Sigmoid colon (tissue), 7 donors: Measurements from ENCODE around the gene ATP23. TPM values are rescaled to one million over a fixed set of nuclear protein-coding genes. Genes with fewer than 3 reads are reported as not detected.

Experiments used
- DNase-seq: peaks from one replicate; pipeline ENCODE4 v3.0.0-alpha.2; 2019
- H3K27ac ChIP-seq, 4 donors: fragments of 200-600 bp; sonication (generic); one replicate each; pipeline ENCODE4 v1.5.1; 2016 to 2019; ENCODE audit warnings: mild to moderate bottlenecking in 1 of 4
- H3K27me3 ChIP-seq, 3 donors: fragments of 200-600 bp; sonication (generic); one replicate each; pipeline ENCODE4 v1.5.1; 2019; ENCODE audit warnings: mild to moderate bottlenecking in 1 of 3
- H3K36me3 ChIP-seq, 4 donors: fragments of 200-600 bp; sonication (generic); one replicate each; pipeline ENCODE4 v1.5.1; 2016 to 2019
- H3K4me1 ChIP-seq, 4 donors: fragments of 200-600 bp; sonication (generic); one replicate each; pipeline ENCODE4 v1.5.1; 2017 to 2019
- H3K4me3 ChIP-seq, 4 donors: fragments of 200-600 bp; sonication (generic); one replicate each; pipeline ENCODE4 v1.5.1; 2017 to 2019; ENCODE audit warnings: mild to moderate bottlenecking in 2 of 4, moderate library complexity in 1 of 4
- H3K9me3 ChIP-seq, 4 donors: fragments of 200-600 bp in 3 of 4; sonication (generic) in 3 of 4; one replicate each; pipeline versions ENCODE4 v1.5.1 to v1.6.1; 2013 to 2019
- CTCF ChIP-seq, 4 experiments: fragments of 450-650 bp in 3 of 4; fragments of 200-600 bp in 1 of 4; IDR thresholded peaks; one replicate each; pipeline ENCODE4 v1.5.1; 2016 to 2019; ENCODE audit warnings: antibody characterized with exemption in 4 of 4, mild to moderate bottlenecking in 3 of 4, moderate library complexity in 2 of 4
- EP300 ChIP-seq, 4 donors: sonication (generic); formaldehyde crosslinking; IDR thresholded peaks; one replicate each; pipeline ENCODE4 v1.6.1; 2017; ENCODE audit warnings: antibody characterized with exemption in 4 of 4
- POLR2A ChIP-seq, 2 donors: fragments of 450-650 bp; IDR thresholded peaks; one replicate each; pipeline ENCODE4 v1.6.1; 2016; ENCODE audit warnings: antibody characterized with exemption in 2 of 2, mild to moderate bottlenecking in 2 of 2, moderate library complexity in 2 of 2
- POLR2AphosphoS5 ChIP-seq, 4 donors: sonication (generic); formaldehyde crosslinking; IDR thresholded peaks; one replicate each; pipeline ENCODE4 v1.6.1; 2017; ENCODE audit warnings: antibody characterized with exemption in 4 of 4
- WGBS, 2 donors: extraction: QIAGEN DNeasy Blood & Tissue Kit; methylation state at CpG; one replicate each; pipeline ENCODE4 v1.1.7; 2013; 5-methylcytosine and 5-hydroxymethylcytosine counted together
- intact Hi-C: fragments of 100-400 bp; cut with DNase I; formaldehyde crosslinking; loops from one replicate; pipeline ENCODE4 v1.15.1; 2023
- polyA plus RNA-seq, 3 donors: library from polyadenylated mRNA; stranded (reverse); fragments of 200-250 nt; gene quantifications; one replicate each; pipeline ENCODE4 v1.2.3, GENCODE V29; 2013
- total RNA-seq, 4 donors: library from RNA; depleted of rRNA; stranded (reverse); fragments of >200 nt; gene quantifications; one replicate each; pipeline ENCODE4 v1.1.0, GENCODE V29; 2016
- donor health status: healthy with polysubstance abuse.
- donor health status: Bipolar disorder and iron deficiency.
- donor health status: healthy.

The ATP23 gene
- total and polyA plus RNA-seq, 7 donors: 5.3 to 43.5 (median 14.8) TPM

- H3K27ac ChIP-seq: peak overlapping the region; percentile 93 to 99 (median 98)
- H3K9me3 ChIP-seq: no peaks in the 10 kb centered on the region
- 52 to 58% methylated on average over 6 of the region's 6 CpGs for WGBS, 2 donors
- TF ChIP-seq POLR2AphosphoS5 (IDR thresholded peaks at IDR 0.05): no peak
- no peak for TF ChIP-seq POLR2A (IDR thresholded peaks at IDR 0.05)
- no peak for TF ChIP-seq CTCF (IDR thresholded peaks at IDR 0.05)
- no peak for TF ChIP-seq EP300 (IDR thresholded peaks at IDR 0.05)
- intact Hi-C loops: no loop called here
- H3K4me1 ChIP-seq: peaks cover 4 to 97% (median 92%) of the 10 kb centered on the region in 4 donors
- H3K27me3 ChIP-seq: no peaks in the 10 kb centered on the region
- DNase-seq: no peak
- no peaks in the 10 kb centered on the region for H3K36me3 ChIP-seq
- H3K4me3 ChIP-seq: peak overlapping the region in 1 of 4 donors; percentile 14
Measured at GRCh38 chr12:57894399-57895292, 46.7 kb upstream of the ATP23 start.

- no peaks in the 10 kb centered on the region for H3K9me3 ChIP-seq
- WGBS, 2 donors: 69 to 70% methylated on average over 5 of the region's 5 CpGs
- TF ChIP-seq CTCF (IDR thresholded peaks at IDR 0.05): no peak
- TF ChIP-seq POLR2AphosphoS5 (IDR thresholded peaks at IDR 0.05): no peak
- TF ChIP-seq POLR2A (IDR thresholded peaks at IDR 0.05): no peak
- no peak for TF ChIP-seq EP300 (IDR thresholded peaks at IDR 0.05)
- H3K27me3 ChIP-seq: no peaks in the 10 kb centered on the region
- no peak for DNase-seq
- H3K27ac ChIP-seq: peak overlapping the region; percentile 93 to 99 (median 98)
- H3K4me1 ChIP-seq: peaks cover 4 to 89% (median 84%) of the 10 kb centered on the region in 4 donors
- no peaks in the 10 kb centered on the region for H3K36me3 ChIP-seq
- H3K4me3 ChIP-seq: peak overlapping the region in 3 of 4 donors; percentile 57 to 61 (median 58)
- intact Hi-C loops: loop anchor here (1.0 kb wide), 1 partner anchor 51 kb away; no protein-coding TSS in a partner anchor
Measured at GRCh38 chr12:57895389-57896114, 45.8 kb upstream of the ATP23 start.

- intact Hi-C loops: loop anchor here (1.0 kb wide), 1 partner anchor 52 kb away; no protein-coding TSS in a partner anchor
- Histone ChIP-seq H3K27me3 (no peaks in the 10 kb centered on the region), H3K9me3 (no peaks in the 10 kb centered on the region), H3K4me3 (peak overlapping the region; percentile 53 to 61 (median 58)), H3K27ac (peak overlapping the region; percentile 93 to 99 (median 98)), H3K36me3 (no peaks in the 10 kb centered on the region), H3K4me1 (peaks cover 4 to 84% (median 79%) of the 10 kb centered on the region in 4 donors)
- no peak for TF ChIP-seq CTCF (IDR thresholded peaks at IDR 0.05)
- WGBS, 2 donors: 13 to 25% methylated on average over 6 of the region's 6 CpGs
- DNase-seq: no peak
Measured at GRCh38 chr12:57896115-57896433, 45.3 kb upstream of the ATP23 start.

GRCh38 chr12:57896434-57897201, 44.7 kb upstream of the ATP23 start:
- H3K9me3 ChIP-seq: no peaks in the 10 kb centered on the region
- H3K4me1 ChIP-seq: peaks cover 4 to 78% (median 76%) of the 10 kb centered on the region in 4 donors
- H3K4me3 ChIP-seq: peak overlapping the region; percentile 53 to 61 (median 58)
- 2 to 3% methylated on average over 54 of the region's 54 CpGs for WGBS, 2 donors
- TF ChIP-seq POLR2A (IDR thresholded peaks at IDR 0.05): peak; percentile 56 to 79
- peak; percentile 52 to 92 (median 88) for TF ChIP-seq POLR2AphosphoS5 (IDR thresholded peaks at IDR 0.05)
- peak in 2 of 4 experiments; percentile 22 to 36 for TF ChIP-seq CTCF (IDR thresholded peaks at IDR 0.05)
- TF ChIP-seq EP300 (IDR thresholded peaks at IDR 0.05): peak; percentile 44 to 75 (median 72)
- H3K36me3 ChIP-seq: no peaks in the 10 kb centered on the region
- DNase-seq: peak; percentile 92
- intact Hi-C loops: loop anchor here (1.0 kb wide), 1 partner anchor 52 kb away; no protein-coding TSS in a partner anchor
- no peaks in the 10 kb centered on the region for H3K27me3 ChIP-seq
- peak overlapping the region; percentile 93 to 99 (median 98) for H3K27ac ChIP-seq
